HG02970 (cell line): ENCODE data around the gene MAGEA9.
"Not testable (repeated sequence)": the region's sequence is repeated elsewhere in the genome, so short reads cannot be mapped to it uniquely, and the experiment has no call there.

Experiments used
- ATAC-seq: cut with Tn5 transposase; IDR thresholded peaks from one replicate; pipeline ENCODE4 v1.9.1; 2021; ENCODE audit warnings: mild to moderate bottlenecking, moderate library complexity, moderate number of reproducible peaks; ENCODE audit not compliant: unreplicated experiment, low FRiP score

The MAGEA9 gene, protein sequence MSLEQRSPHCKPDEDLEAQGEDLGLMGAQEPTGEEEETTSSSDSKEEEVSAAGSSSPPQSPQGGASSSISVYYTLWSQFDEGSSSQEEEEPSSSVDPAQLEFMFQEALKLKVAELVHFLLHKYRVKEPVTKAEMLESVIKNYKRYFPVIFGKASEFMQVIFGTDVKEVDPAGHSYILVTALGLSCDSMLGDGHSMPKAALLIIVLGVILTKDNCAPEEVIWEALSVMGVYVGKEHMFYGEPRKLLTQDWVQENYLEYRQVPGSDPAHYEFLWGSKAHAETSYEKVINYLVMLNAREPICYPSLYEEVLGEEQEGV

DNA sequence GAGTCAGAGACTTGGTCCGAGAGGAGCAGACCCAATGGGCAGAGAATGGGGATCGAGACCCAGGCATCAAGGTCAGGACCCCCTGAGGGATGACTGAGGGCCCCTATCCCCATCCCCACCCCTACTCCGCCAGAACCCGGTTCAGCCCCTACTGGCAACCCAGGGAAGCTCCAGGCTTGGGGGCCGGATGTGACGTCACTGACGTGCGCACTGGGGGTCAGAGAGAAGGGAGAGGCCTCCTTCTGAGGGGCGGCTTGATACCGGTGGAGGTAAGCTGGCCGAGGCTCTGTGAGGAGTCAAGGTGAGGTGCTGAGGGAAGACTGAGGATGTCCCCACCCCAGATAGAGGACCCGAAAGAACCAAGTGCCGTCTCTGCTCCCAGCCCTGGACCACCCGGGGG lies at the start of gene MAGEA9:
Gene MAGEA9, plus strand, starts transcription at position 204 of the 400 bp plus-strand sequence. CDS start 4,281 bp downstream, outside the sequence.
- ATAC-seq: not testable (repeated sequence)

DNA sequence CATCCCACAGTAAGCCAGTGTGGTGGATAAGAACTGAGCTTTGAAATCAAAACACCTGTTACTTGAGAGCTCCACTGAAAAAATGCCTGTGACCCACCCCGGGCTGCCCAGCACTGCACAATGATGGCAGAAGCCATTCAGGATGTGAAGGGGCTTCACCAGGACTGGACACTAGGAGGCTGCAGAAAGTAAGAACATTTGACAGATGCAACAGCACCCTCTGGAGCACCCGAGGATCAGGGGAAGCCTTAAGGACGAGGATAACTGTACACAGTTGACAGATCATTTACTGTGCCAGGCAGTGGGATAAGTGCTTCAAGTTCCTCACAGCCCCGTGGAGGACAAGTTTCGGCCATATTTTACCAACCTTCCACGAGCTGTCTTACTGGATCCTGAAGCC lies 39.5 kb upstream of the MAGEA9 start:
- ATAC-seq: not testable (repeated sequence)

DNA sequence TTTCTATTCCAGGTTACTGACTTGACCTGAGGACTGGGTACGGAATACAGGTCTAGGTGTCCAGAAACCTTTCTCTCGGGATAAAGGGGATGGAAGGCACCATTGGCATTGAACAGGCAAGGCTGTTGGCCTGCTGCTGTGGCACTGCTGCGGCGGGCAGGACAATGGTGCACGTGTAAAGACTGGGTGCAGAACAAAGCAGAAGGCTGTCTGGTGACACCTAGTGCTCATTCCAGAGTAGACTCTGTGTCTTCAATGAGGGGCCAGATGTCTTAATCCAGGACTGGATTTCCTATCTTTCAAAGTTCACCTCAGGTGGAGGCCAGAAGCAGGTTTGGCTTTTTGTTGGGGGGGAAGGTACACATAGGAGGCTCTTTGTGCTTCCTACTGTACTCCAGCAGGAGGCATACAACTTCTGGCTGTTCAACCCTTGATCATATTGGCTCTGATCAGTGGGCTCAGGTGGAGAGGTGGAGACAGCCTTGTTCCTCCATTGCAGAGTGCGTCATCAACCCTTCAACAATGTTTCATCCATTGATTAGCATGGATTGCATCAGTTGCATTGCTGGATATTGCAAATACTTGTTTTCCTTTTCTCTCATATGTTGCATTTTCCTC lies 35.2 kb upstream of the MAGEA9 start:
- not testable (repeated sequence) for ATAC-seq

DNA sequence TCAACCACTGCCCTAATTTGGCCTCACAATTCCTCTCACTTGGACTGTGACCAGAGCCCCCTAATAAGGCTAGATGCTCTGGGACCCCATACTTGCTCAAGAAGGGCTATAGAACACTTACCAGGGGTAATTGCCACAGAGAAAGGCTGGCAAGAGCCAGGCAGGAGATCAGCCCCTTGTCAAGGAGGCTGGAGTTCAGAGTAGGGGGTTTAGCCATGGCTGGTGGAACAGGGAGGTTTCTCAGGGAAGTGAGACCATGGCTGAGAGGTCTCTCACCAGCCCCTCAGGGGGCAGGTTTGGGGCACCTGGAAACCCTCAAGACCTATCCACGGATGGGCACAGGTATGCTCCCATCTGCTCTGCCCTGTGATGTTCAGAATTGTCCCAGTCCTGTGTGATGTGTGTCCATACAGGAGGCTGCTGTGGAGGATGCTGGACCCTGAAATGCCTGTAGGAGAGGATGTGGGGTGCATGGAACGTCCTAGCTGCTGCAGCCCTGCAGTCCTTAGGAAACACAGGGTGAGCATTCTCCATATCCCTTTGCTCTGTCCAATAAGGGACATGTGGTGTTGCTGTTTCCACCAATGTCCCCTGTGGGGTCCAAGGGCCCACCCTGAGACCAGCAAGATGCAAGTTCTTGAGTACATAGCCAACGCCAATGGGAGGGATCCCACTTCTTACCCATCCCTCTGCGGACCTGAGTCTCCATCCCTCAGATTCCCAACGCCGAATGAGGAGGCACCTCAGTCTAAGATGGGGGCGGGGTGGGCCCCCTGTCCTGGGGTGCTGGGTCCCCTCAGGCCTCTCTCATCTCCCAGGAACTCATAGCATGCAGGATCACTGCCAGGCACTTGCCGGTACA lies 24.3 kb upstream of the MAGEA9 start:
- no peak for ATAC-seq

DNA sequence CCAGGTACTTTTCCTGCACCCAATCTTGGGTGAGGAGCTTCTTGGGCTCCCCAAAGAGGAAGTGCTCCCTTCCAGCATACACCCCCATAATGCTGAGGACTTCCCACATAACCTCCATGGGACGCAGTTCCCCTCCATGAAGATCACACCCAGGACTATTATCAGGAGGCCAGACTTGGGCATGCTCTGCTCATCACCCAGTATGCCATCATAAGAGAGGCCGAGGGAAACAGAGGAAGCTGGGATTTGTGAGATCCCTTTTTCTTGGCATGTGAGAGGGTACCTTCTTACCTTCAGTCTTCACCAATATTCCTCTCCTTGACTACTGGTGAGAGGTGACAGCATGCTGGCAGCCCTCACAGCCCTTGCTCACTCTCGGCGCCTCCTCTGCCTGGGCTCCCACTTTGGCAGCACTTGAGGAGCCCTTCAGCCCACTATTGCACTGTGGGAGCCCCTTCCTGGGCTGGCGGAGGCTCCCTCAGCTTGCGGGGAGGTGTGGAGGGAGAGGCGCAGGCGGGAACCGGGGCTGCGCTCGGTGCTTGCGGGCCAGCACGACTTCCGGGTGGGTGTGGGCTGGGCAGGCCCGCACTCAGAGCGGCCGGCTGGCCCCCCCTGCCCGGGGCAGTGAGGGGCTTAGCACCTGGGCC lies 23.5 kb upstream of the MAGEA9 start:
- no peak for ATAC-seq

DNA sequence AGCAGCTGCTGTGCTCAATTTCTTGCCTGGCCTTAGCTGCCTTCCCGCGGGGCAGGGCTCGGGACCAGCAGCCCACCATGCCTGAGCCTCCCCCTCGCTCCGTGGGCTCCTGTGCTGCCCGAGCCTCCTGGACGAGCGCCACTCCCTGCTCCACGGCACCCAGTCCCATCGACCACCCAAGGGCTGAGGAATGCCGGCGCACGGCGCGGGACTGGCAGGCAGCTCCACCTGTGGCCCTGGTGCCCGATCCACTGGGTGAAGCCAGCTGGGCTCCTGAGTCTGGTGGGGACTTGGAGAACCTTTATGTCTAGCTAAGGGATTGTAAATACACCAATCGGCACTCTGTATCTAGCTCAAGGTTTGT lies 23.0 kb upstream of the MAGEA9 start:
- not testable (repeated sequence) for ATAC-seq

DNA sequence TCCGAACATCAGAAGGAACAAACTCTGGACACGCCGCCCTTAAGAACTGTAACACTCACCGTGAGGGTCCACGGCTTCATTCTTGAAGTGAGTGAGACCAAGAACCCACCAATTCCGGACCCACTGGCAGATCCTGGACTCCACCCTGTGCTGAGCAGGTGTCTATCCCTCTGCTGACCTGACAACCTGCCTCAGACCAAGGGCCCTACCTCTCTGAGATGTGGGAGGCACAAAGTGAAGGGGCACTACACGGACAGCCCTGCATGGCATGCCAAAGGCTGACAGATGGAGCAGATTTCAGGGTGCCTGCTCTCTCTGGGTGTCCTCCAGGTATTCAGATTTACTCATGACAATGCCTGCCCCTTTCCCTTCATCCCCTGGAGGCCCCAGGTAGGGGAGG lies 21.9 kb upstream of the MAGEA9 start:
- ATAC-seq: no peak

DNA sequence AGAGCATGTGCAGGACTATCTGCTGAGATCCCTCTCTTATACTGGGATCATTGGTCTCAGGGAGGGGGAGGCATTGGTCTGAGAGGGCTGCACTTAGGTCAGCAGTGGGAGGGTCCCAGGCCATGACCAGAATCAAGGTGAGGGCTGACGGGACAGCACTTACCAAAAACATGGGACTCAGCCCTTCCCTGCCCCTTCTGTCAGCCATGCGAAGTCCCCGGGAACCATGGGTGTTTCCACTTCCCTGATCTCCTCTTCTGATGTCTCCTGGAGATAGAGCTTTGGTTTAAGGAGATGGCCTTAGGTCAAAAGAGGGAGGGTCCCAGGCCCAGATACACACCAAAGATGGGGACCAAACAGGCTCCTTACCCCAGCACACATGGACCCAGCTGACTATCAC lies 20.8 kb upstream of the MAGEA9 start:
- ATAC-seq: no peak

DNA sequence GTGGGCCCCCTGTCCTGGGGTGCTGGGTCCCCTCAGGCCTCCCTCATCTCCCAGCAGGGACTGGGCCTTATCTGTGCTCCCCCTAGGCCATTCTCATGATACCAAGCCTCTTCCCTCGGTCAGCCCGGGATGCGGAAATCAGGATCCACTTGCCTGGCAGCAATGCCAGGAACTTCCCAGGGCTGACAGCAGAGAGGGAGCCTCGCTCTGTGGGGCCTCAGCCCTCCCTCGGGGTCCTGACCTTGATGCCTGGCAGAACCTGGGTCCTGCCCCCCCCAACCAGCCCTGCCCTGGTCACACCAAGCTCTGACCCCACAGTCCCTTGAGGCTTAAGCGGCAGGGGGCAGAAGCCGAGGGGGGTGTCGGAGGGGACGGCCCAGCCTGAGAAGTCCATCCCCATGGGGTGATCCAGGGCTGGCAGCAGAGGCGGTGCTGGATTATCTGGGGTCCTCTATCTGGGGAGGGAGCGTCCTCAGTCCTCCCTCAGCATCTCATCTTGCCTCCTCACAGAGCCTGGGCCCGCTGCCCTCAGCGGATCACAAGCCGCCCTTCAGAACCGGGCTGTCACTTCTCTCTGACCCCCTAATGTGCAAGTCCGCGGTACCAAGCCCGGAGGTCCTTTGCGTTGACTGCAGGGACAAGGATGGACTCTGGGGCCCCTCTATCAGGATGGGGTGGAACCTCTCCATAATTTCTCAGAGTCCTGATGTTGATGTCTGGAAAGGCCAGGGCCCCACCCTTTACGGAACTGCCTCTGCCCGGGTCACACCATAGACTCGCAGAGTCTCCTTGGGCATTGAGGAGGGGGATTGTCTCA lies 19.7 kb upstream of the MAGEA9 start:
- not testable (repeated sequence) for ATAC-seq

DNA sequence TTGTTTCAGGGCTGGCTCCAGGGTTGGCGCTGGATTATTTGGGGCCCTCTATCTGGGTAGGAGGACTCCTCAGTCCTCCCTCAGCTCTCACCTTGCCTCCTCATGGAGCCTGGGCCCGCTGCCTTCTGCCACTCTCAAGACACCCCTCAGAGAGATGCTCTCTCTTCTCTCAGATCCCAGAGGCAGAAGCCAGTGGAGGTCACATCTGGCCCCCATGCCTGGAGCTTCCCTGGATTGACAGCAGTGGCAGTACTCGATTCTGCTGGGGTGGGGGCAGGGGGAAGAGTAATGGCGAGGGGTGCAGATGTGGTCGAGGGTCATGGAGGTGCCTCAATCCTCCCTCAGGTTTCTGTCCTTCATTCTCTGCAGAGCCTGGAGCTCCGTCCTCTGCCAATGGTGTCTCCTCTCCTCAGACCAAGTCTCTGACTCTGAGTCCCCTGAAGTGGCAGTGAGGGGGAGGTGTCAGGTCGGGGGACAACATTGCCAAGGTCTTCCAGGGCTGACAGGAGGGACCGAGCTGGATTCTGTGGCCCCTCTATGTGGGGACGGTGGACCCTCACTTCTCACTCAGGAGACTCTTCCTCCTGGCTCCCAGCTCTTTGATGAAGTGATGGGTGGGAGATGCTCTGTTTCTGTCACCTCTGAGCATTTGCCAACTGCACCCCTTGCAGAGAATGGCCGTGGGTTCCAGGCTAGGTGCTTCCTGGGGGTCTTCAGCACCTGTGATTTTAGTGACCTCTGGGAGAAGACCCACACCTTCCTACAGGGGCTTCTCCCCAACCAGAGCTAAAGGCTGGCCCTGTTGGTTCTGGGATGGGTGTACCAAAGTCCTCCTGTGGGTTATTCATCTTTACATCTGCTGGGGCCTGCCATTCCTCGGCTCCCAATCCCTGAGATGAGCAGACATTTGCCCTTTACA lies 18.8 kb upstream of the MAGEA9 start:
- ATAC-seq: no peak

DNA sequence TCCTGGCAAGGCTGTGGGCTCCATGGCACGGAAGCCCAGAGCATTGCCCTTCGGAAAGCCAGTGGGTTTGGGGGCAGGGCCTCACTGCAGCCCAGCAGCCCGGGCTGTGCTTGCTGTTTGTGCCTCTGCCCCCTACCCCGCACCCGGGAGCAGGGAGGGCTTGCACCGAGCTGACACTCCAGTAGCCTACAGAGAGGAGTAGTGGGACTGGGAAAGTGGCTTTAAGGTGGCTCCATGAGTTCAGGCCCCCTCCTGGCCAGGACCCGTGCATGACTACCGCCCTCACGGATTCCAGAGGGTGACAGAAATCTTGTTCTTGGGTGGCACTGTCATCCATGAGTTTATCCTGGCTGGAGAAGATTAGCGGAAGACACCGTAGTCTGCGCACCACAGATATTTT lies 11.4 kb upstream of the MAGEA9 start:
- ATAC-seq: not testable (repeated sequence)

DNA sequence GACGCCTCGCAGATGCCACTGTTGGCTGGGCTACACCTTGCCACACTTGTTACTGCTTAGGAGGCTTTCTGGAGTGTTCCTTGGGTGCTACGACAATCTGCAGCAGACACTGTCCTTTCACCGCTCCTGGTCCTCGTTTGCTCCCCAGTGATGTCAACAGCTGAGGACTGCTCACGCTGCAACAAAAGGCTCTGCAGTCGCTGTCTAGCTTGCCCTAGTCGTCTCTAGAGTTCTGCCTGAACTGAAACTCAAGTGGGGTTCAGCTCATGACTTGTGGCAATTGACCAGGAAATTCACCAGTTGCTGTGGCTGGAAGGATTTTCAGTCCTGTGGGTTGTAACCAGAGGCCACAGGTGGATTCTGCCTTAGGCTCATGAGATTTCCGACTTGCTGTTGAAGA lies 8.7 kb upstream of the MAGEA9 start:
- not testable (repeated sequence) for ATAC-seq

DNA sequence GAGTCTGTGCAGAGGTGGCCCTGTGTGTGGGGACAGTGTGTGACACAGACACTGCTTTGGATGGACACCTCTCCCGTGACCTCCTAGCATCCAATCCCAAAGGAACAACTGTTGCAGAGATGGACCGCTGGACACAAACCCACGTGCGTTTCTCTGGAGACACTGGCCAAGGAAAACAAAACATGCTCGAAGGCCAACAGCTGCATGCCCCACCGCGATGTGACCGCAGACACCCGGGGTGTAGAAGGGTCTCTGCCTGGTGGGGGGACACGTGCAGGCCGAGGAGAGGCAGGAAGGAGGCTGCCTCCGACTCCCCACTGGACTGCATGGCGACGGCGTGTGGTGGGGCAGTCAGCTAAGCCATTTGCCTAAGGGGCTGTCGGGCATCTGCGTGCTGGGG lies 8.0 kb upstream of the MAGEA9 start, which contains the start of gene HSFX1:
Gene HSFX1, plus strand, starts transcription at position 301 of the 400 bp plus-strand sequence. CDS start 614 bp downstream, outside the sequence.
- not testable (repeated sequence) for ATAC-seq

DNA sequence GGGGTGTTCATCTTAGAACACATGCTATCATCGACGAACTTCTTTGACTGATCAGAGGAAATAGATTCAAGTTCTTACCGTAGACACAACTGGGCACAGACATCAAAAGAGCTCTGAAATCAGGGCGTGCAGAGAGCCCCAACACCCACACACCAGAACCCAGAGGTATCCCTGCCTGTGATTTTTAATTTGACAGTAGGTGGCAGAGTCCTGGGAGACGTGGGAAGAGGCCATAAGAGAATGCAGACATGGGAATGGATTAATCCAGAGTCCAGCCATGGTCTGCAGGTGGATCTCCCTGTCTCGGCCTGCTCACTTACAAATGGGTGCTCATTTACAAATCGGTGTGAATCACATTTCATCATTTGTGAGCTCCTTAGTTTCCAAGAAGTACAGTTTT lies 3.7 kb upstream of the MAGEA9 start:
- ATAC-seq: not testable (repeated sequence)

DNA sequence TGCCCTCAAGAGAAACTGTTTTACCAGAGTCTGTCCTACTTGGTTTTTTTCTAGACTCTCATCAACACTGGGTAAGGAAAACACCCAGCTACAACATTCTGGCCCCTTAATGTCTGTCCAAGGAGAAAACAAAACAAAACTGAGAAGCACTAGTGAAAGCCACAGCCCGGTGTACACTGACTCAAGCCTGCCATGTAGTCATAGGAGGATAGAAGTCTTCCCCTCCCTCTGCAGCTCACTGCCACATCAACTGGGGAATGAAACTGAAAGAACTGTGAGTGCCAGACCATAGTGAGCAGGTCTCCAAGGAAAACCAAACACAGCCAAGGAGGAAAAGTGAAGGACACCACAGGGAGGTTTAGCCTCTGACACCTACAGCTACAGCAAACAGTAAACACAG lies 13.8 kb downstream of the MAGEA9 start:
- peak; percentile 97 for ATAC-seq

DNA sequence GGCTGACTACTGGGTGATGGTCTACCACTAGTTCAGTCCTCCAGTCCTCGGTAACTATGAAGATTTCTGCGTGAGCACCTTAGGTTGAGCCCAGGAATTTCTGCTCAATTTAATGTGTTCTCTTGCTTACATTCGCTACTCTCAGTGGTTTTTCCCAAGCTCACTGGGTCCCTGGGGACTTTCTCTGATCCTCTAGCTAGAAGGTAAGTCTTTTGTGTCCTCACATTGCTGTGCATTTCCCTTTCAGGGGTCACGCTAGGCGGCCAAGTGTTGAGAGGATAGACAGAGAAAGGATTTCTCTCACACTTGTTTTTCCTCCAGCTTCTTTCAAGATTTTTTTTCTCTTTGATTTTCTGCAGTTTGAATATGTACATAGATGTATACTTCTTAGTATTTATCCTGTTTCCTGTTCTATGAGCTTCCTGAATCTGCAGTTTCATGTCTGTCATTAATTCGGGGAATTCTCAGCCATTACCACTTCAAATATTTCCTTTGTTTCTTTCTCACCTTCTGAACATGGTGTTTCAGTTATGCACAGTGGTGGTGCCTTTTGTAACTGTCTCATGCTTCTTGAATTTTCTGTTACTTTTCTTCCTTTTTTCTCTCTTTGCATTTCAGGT lies 17.5 kb downstream of the MAGEA9 start:
- ATAC-seq: no peak

DNA sequence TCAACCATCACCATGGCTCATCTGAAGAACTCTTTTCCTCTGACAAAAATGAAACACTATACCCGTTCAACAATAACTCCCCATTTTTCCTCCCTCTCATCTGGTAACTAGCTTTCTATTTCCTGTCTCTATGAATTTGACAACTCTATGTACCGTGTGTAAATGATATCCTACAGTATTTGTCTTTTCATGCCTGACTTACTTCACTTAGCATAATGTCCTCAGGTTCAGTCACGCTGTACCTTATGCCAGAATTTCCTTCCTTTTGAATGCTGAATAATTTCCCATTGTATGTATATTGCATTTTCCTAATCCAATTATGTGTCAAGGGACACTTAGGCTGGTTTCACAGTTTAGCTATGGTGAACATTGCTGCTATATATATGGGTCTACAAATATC lies 18.2 kb downstream of the MAGEA9 start:
- no peak for ATAC-seq

DNA sequence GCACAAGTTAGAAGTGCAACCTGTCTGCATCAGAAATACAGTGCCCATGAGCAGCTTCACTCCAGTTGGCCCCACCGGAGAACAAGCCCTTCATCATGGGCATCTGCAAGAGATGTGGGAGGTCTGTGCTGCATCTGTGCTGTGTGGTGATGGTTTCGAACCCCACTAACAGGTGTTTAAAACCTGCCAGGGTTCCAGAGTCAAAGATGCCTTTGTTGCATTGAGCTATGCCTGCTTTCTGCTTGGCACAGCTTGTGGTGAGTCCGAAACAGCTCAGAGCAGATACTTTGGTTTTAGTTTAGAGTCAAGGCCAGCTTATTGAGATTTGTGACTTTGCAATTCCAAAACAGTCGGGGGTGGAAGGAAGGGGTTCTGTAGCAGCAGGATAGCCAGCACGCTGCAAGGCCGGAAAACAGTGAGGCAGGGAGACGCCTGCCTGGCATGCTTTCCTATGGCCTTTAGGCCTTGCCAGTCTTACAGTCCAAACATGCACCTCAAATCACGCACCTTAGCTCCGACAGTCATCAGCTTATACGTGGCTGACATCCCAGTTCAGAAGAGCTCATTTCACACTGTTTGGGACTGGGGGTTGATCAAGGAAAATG lies 21.8 kb downstream of the MAGEA9 start:
- no peak for ATAC-seq
